Activated T-cell treated with anti-CD3 and anti-CD28 coated beads, Interleukin-2, amount 50 U/mL, for 1 hour (primary cell): ENCODE results near the gene RAPSN.

Experiments
- DNase-seq: peaks from one replicate; pipeline ENCODE4 v3.0.0-alpha.2; 2020

The RAPSN gene

GRCh38 chr11:47431356-47432083, 17.4 kb downstream of the RAPSN start:
- no peak for DNase-seq

GRCh38 chr11:47430524-47430923, 18.4 kb downstream of the RAPSN start:
- no peak for DNase-seq

GRCh38 chr11:47426062-47426956, 22.6 kb downstream of the RAPSN start, which contains the start of gene PSMC3:
TSS of gene PSMC3 (minus strand) at chr11:47426439. CDS start at chr11:47426279, 160 bp downstream.
- DNase-seq: peak; percentile 99

GRCh38 chr11:47425611-47426010, 23.3 kb downstream of the RAPSN start:
- DNase-seq: no peak

GRCh38 chr11:47418454-47419259, 30.3 kb downstream of the RAPSN start:
- no peak for DNase-seq

- no peak for DNase-seq
Measured at GRCh38 chr11:47417712-47418111, 31.2 kb downstream of the RAPSN start.

GRCh38 chr11:47415949-47416472, 32.9 kb downstream of the RAPSN start:
- DNase-seq: no peak

GRCh38 chr11:47415091-47415854, 33.7 kb downstream of the RAPSN start:
- no peak for DNase-seq

- no peak for DNase-seq
Measured at GRCh38 chr11:47414685-47415070, 34.3 kb downstream of the RAPSN start.

GRCh38 chr11:47413908-47414684, 34.8 kb downstream of the RAPSN start:
- no peak for DNase-seq

GRCh38 chr11:47413351-47413750, 35.6 kb downstream of the RAPSN start:
- no peak for DNase-seq

GRCh38 chr11:47411884-47412746, 36.8 kb downstream of the RAPSN start:
- DNase-seq: peak; percentile 66

GRCh38 chr11:47410370-47411264, 38.3 kb downstream of the RAPSN start:
- DNase-seq: no peak

- no peak for DNase-seq
Measured at GRCh38 chr11:47409440-47410369, 39.2 kb downstream of the RAPSN start.

- DNase-seq: no peak
Measured at GRCh38 chr11:47408598-47409439, 40.1 kb downstream of the RAPSN start.

GRCh38 chr11:47407746-47408590, 41.0 kb downstream of the RAPSN start, which contains the start of gene SLC39A13:
TSS of gene SLC39A13 (plus strand) at chr11:47408590. CDS start at chr11:47410095, 1,505 bp downstream.
- peak; percentile 95 for DNase-seq
